ENCODE data around the gene ADAM17. TPM values are rescaled to one million over a fixed set of nuclear protein-coding genes. Genes with fewer than 3 reads are reported as not detected.

ADAM17 gene
- total and polyA plus RNA-seq, 9 of the 15 experiments (the other 6 are each of a cell fraction or from before 2014, with no cell fraction given) = 5.8 to 30.0 (median 19.0) TPM

GRCh38 chr2:9555297-9556120 lies at the start of gene ADAM17 (continued):
- TF ChIP-seq GTF3C2 (IDR thresholded peaks at IDR 0.05; ENCODE audit: borderline replicate concordance, extremely low read depth, insufficient read length) (no peak), ZC3H11A (IDR thresholded peaks at IDR 0.05; ENCODE audit: low read depth, low read length) (no peak), PTRF (tag; IDR thresholded peaks at IDR 0.05) (no peak), E2F1 (CRISPR knock-in tag; IDR thresholded peaks at IDR 0.05) (peak; percentile 51; the same call in 1 of the 2 replicates), CBFA2T2 (conservative IDR thresholded peaks at IDR 0.05) (no peak), ZBED1 (IDR thresholded peaks at IDR 0.05) (no peak), BRF1 (IDR thresholded peaks at IDR 0.05; ENCODE audit: borderline replicate concordance, extremely low read depth, insufficient read length) (no peak), FOXA3 (CRISPR knock-in tag; conservative IDR thresholded peaks at IDR 0.05 in 1 of 2, IDR thresholded peaks at IDR 0.05 in 1 of 2) (peak in 1 of 2 experiments; percentile 37; a peak in 1 of 4 replicates), PHTF2 (CRISPR knock-in tag; IDR thresholded peaks at IDR 0.05) (no peak), NFIX (CRISPR knock-in tag; IDR thresholded peaks at IDR 0.05; ENCODE audit: low read depth) (no peak)
- TF ChIP-seq, protein P1, sequence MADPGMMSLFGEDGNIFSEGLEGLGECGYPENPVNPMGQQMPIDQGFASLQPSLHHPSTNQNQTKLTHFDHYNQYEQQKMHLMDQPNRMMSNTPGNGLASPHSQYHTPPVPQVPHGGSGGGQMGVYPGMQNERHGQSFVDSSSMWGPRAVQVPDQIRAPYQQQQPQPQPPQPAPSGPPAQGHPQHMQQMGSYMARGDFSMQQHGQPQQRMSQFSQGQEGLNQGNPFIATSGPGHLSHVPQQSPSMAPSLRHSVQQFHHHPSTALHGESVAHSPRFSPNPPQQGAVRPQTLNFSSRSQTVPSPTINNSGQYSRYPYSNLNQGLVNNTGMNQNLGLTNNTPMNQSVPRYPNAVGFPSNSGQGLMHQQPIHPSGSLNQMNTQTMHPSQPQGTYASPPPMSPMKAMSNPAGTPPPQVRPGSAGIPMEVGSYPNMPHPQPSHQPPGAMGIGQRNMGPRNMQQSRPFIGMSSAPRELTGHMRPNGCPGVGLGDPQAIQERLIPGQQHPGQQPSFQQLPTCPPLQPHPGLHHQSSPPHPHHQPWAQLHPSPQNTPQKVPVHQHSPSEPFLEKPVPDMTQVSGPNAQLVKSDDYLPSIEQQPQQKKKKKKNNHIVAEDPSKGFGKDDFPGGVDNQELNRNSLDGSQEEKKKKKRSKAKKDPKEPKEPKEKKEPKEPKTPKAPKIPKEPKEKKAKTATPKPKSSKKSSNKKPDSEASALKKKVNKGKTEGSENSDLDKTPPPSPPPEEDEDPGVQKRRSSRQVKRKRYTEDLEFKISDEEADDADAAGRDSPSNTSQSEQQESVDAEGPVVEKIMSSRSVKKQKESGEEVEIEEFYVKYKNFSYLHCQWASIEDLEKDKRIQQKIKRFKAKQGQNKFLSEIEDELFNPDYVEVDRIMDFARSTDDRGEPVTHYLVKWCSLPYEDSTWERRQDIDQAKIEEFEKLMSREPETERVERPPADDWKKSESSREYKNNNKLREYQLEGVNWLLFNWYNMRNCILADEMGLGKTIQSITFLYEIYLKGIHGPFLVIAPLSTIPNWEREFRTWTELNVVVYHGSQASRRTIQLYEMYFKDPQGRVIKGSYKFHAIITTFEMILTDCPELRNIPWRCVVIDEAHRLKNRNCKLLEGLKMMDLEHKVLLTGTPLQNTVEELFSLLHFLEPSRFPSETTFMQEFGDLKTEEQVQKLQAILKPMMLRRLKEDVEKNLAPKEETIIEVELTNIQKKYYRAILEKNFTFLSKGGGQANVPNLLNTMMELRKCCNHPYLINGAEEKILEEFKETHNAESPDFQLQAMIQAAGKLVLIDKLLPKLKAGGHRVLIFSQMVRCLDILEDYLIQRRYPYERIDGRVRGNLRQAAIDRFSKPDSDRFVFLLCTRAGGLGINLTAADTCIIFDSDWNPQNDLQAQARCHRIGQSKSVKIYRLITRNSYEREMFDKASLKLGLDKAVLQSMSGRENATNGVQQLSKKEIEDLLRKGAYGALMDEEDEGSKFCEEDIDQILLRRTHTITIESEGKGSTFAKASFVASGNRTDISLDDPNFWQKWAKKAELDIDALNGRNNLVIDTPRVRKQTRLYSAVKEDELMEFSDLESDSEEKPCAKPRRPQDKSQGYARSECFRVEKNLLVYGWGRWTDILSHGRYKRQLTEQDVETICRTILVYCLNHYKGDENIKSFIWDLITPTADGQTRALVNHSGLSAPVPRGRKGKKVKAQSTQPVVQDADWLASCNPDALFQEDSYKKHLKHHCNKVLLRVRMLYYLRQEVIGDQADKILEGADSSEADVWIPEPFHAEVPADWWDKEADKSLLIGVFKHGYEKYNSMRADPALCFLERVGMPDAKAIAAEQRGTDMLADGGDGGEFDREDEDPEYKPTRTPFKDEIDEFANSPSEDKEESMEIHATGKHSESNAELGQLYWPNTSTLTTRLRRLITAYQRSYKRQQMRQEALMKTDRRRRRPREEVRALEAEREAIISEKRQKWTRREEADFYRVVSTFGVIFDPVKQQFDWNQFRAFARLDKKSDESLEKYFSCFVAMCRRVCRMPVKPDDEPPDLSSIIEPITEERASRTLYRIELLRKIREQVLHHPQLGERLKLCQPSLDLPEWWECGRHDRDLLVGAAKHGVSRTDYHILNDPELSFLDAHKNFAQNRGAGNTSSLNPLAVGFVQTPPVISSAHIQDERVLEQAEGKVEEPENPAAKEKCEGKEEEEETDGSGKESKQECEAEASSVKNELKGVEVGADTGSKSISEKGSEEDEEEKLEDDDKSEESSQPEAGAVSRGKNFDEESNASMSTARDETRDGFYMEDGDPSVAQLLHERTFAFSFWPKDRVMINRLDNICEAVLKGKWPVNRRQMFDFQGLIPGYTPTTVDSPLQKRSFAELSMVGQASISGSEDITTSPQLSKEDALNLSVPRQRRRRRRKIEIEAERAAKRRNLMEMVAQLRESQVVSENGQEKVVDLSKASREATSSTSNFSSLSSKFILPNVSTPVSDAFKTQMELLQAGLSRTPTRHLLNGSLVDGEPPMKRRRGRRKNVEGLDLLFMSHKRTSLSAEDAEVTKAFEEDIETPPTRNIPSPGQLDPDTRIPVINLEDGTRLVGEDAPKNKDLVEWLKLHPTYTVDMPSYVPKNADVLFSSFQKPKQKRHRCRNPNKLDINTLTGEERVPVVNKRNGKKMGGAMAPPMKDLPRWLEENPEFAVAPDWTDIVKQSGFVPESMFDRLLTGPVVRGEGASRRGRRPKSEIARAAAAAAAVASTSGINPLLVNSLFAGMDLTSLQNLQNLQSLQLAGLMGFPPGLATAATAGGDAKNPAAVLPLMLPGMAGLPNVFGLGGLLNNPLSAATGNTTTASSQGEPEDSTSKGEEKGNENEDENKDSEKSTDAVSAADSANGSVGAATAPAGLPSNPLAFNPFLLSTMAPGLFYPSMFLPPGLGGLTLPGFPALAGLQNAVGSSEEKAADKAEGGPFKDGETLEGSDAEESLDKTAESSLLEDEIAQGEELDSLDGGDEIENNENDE (IDR thresholded peaks at IDR 0.05; ENCODE audit: low read depth, low read length) = no peak
